OCI-LY1 (cell line): ENCODE data around the gene LILRA5.

ENCODE experiments used
- H2AFZ ChIP-seq: fragments of 200-600 bp; sonication (generic), shearing (Covaris generic); 2 replicates; pipeline ENCODE4 v1.6.0; 2014; ENCODE audit warnings: antibody characterized with exemption, mild to moderate bottlenecking, low read length
- H3F3A ChIP-seq: fragments of 200-600 bp; sonication (generic), shearing (Covaris generic); 2 replicates; pipeline ENCODE4 v1.6.0; 2014; ENCODE audit warnings: mild to moderate bottlenecking, antibody characterized with exemption, low read length, moderate library complexity; ENCODE audit not compliant: insufficient read depth
- H3K27ac ChIP-seq: fragments of 200-600 bp; sonication (generic); 2 replicates; pipeline ENCODE4 v1.5.1; 2014; ENCODE audit warnings: low read length, mixed run types, mild to moderate bottlenecking, low read depth; ENCODE audit not compliant: poor library complexity, severe bottlenecking
- H3K27me3 ChIP-seq: fragments of 200-600 bp; sonication (generic); 2 replicates; pipeline ENCODE4 v1.6.0; 2014; ENCODE audit warnings: antibody characterized with exemption, mild to moderate bottlenecking, low read length, moderate library complexity; ENCODE audit not compliant: insufficient read depth
- H3K36me3 ChIP-seq: fragments of 200-600 bp; sonication (generic); 2 replicates; pipeline ENCODE4 v1.6.1; 2014; ENCODE audit warnings: mild to moderate bottlenecking, antibody characterized with exemption, low read length, moderate library complexity, mixed read lengths; ENCODE audit not compliant: insufficient read depth
- H3K4me1 ChIP-seq: fragments of 200-600 bp; sonication (generic); 2 replicates; pipeline ENCODE4 v1.5.1; 2014; ENCODE audit warnings: mild to moderate bottlenecking, low read length, moderate library complexity; ENCODE audit not compliant: insufficient read depth, severe bottlenecking
- H3K4me2 ChIP-seq: fragments of 200-600 bp; sonication (generic), shearing (Covaris generic); 2 replicates; pipeline ENCODE4 v1.6.1; 2014; ENCODE audit warnings: low read length
- H3K4me3 ChIP-seq: fragments of 200-600 bp; sonication (generic); 2 replicates; pipeline ENCODE4 v1.5.1; 2014; ENCODE audit warnings: low read length, low read depth, mild to moderate bottlenecking, mixed read lengths; ENCODE audit not compliant: poor library complexity, severe bottlenecking
- H3K79me2 ChIP-seq: fragments of 200-600 bp; shearing (Covaris generic); 2 replicates; pipeline ENCODE4 v1.6.1; 2016; ENCODE audit warnings: mixed run types, low read length, mixed read lengths; ENCODE audit not compliant: insufficient read depth
- H3K9ac ChIP-seq: fragments of 200-600 bp; sonication (generic), shearing (Covaris generic); 2 replicates; pipeline ENCODE4 v1.6.1; 2014; ENCODE audit warnings: mild to moderate bottlenecking, low read length, mixed read lengths
- H3K9me2 ChIP-seq: fragments of 200-600 bp; sonication (generic), shearing (Covaris generic); 2 replicates; pipeline ENCODE4 v1.6.1; 2014; ENCODE audit warnings: low read depth, mild to moderate bottlenecking, low read length, mixed read lengths
- H3K9me3 ChIP-seq: fragments of 200-600 bp; shearing (Covaris generic); 2 replicates; pipeline ENCODE4 v1.6.1; 2014; ENCODE audit warnings: low read length, mixed read lengths
- H4K20me1 ChIP-seq: fragments of 200-600 bp; sonication (generic), shearing (Covaris generic); 2 replicates; pipeline ENCODE4 v1.6.0; 2016; ENCODE audit warnings: mild to moderate bottlenecking, low read length; ENCODE audit not compliant: insufficient read depth
- CTCF ChIP-seq: fragments of 200-600 bp; sonication (generic), shearing (Covaris generic); IDR thresholded peaks from 2 replicates; pipeline ENCODE4 v1.5.1; 2017; ENCODE audit warnings: mild to moderate bottlenecking, antibody characterized with exemption, low read length, moderate library complexity, mixed read lengths
- EZH2 ChIP-seq: fragments of 200-600 bp; sonication (generic), shearing (Covaris generic); IDR thresholded peaks from 2 replicates; pipeline ENCODE4 v1.8.0; 2017; ENCODE audit warnings: borderline replicate concordance, mixed run types, mild to moderate bottlenecking, antibody characterized with exemption, low read length, moderate library complexity, mixed read lengths

The LILRA5 gene

DNA sequence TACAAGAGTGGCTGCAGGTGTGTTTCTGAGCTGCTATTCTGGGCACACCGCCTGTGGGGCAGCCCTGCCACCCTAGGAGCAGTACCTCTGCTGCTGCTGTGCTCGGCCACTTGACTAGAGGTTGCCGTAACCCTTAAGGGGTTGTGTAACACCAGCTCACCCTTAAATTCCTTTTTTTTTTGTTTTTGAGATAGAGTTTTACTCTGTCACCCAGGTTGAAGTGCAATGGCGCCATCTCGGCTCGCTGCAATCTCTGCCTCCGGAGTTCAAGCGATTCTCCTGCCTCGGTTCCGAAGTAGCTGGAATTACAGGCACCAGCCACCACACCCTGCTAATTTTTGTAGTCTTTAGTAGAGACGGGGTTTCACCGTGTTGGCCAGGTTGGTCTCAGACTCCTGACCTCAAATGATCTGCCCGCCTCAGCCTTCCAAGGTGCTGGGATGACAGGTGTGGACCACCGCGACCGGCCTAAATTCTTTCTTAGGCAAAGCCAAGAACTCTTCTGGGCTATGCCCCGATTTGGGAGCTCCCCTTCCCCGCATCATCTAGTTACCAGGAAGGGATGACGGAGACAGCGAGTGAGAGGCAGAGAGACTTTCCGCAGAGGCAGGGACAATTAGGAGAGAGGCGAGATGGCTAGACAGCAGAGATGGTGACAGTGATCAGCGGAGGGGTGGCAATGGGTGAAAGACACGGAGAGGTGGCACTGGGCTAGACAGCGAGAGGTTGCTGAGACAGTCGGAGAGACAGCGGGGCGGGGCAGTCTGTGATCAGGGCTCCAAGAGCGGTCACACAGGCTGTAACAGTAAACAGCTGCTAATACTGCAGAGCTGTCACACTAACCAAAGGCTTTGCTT is 4.4 kb upstream of the LILRA5 start:
- Histone ChIP-seq H3K36me3 (no peaks in the 10 kb centered on the region), H3K79me2 (no peaks in the 10 kb centered on the region), H4K20me1 (no peaks in the 10 kb centered on the region), H3K27me3 (peaks cover 7% of the 10 kb centered on the region; the same call in 1 of the 2 replicates), H3K27ac (no peak overlapping the region), H3F3A (no peaks in the 10 kb centered on the region), H3K4me3 (no peak overlapping the region), H3K4me2 (no peak overlapping the region), H3K4me1 (no peaks in the 10 kb centered on the region), H2AFZ (no peak overlapping the region), H3K9ac (no peak overlapping the region), H3K9me2 (no peaks in the 10 kb centered on the region), H3K9me3 (no peaks in the 10 kb centered on the region)
- TF ChIP-seq EZH2 (no peak), CTCF (no peak)

DNA sequence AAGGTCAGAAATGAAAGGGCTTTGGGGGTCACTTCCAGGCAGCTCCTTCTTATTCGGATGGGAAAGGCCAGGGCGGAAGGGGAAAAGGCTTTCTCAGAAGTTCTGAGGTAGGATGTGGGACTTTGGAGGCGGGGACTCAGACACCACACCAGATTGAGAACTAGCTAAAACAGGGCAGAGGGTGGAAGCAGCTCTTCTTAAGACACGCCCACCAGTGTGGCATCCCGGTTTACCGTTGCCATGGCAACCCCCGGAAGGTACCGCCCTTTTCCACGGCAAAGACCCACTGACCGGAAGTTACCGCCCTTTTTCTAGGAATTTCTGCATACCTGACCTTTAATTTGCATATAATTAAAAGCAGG is 3.8 kb upstream of the LILRA5 start:
- Histone ChIP-seq H4K20me1 (no peaks in the 10 kb centered on the region), H3K27me3 (peaks cover 7% of the 10 kb centered on the region; the same call in 1 of the 2 replicates), H3F3A (no peaks in the 10 kb centered on the region), H3K36me3 (no peaks in the 10 kb centered on the region), H3K4me3 (no peak overlapping the region), H3K9me2 (no peaks in the 10 kb centered on the region), H3K9me3 (no peaks in the 10 kb centered on the region), H3K4me1 (no peaks in the 10 kb centered on the region), H3K4me2 (no peak overlapping the region), H3K79me2 (no peaks in the 10 kb centered on the region), H3K27ac (no peak overlapping the region), H2AFZ (no peak overlapping the region), H3K9ac (no peak overlapping the region)
- TF ChIP-seq CTCF (no peak), EZH2 (no peak)

- TF ChIP-seq CTCF: no peak
- no peak for TF ChIP-seq EZH2
- Histone ChIP-seq H3K79me2 (no peaks in the 10 kb centered on the region), H3K36me3 (no peaks in the 10 kb centered on the region), H3K4me2 (no peak overlapping the region), H4K20me1 (no peaks in the 10 kb centered on the region), H3K9ac (no peak overlapping the region), H3K9me2 (no peaks in the 10 kb centered on the region), H3K9me3 (no peaks in the 10 kb centered on the region), H3K27me3 (peaks cover 7% of the 10 kb centered on the region; the same call in 1 of the 2 replicates), H2AFZ (no peak overlapping the region), H3K4me1 (no peaks in the 10 kb centered on the region), H3K4me3 (no peak overlapping the region), H3K27ac (no peak overlapping the region), H3F3A (no peaks in the 10 kb centered on the region)
These were observed 3.0 kb upstream of the LILRA5 start for GRCh38 chr19:54315956-54316355.
